GM23338 (cell line): ENCODE measurements around the gene KCNQ1OT1. TPM values are rescaled to one million over a fixed set of nuclear protein-coding genes. Genes with fewer than 3 reads are reported as not detected.

Experiments
- ATAC-seq: fragments of 200-7000 bp; cut with Tn5 transposase; 3 replicates; pipeline ENCODE4 v1.9.1; 2020
- DNase-seq: peaks from one replicate; pipeline ENCODE4 v3.0.0-alpha.2; 2015; ENCODE audit warnings: low spot score
- H2AFZ ChIP-seq: fragments of 200-600 bp; sonication (generic); 2 replicates; pipeline ENCODE4 v1.8.0; 2016; ENCODE audit warnings: antibody characterized with exemption, mild to moderate bottlenecking, moderate library complexity
- H3F3A ChIP-seq: fragments of 200-600 bp; sonication (generic); replicated peaks from 2 replicates; pipeline ENCODE4 v1.8.0; 2017; ENCODE audit warnings: antibody characterized with exemption, mixed run types, low read depth
- H3K27ac ChIP-seq: fragments of 200-600 bp; sonication (generic); 2 replicates; pipeline ENCODE4 v1.6.1; 2016; ENCODE audit warnings: low read depth
- H3K27me3 ChIP-seq: fragments of 200-600 bp; sonication (generic); 2 replicates; pipeline ENCODE4 v1.8.0; 2016; ENCODE audit warnings: mild to moderate bottlenecking, mixed run types, moderate library complexity; ENCODE audit not compliant: insufficient read depth
- H3K36me3 ChIP-seq: fragments of 200-600 bp; sonication (generic); 2 replicates; pipeline ENCODE4 v1.8.0; 2016; ENCODE audit warnings: mild to moderate bottlenecking; ENCODE audit not compliant: insufficient read depth
- H3K4me1 ChIP-seq: fragments of 200-600 bp; sonication (generic); 2 replicates; pipeline ENCODE4 v1.8.0; 2016; ENCODE audit warnings: mild to moderate bottlenecking, moderate library complexity; ENCODE audit not compliant: insufficient read depth
- H3K4me2 ChIP-seq: fragments of 200-600 bp; sonication (generic); 2 replicates; pipeline ENCODE4 v1.7.1; 2017; ENCODE audit warnings: mixed run types
- H3K4me3 ChIP-seq: fragments of 200-600 bp; sonication (generic); 2 replicates; pipeline ENCODE4 v1.6.1; 2016; ENCODE audit warnings: mixed run types
- H3K79me2 ChIP-seq: fragments of 200-600 bp; sonication (generic); replicated peaks from 2 replicates; pipeline ENCODE4 v1.8.0; 2017; ENCODE audit warnings: mild to moderate bottlenecking; ENCODE audit not compliant: insufficient read depth
- H3K9me2 ChIP-seq: fragments of 200-600 bp; sonication (generic); 2 replicates; pipeline ENCODE4 v1.8.0; 2017; ENCODE audit not compliant: insufficient read depth
- H4K20me1 ChIP-seq: fragments of 200-600 bp; sonication (generic); replicated peaks from 2 replicates; pipeline ENCODE4 v1.8.0; 2017; ENCODE audit warnings: mild to moderate bottlenecking; ENCODE audit not compliant: insufficient read depth
- H3K27ac Mint-ChIP-seq: 2 replicates; pipeline ENCODE4 v1.8.0; 2020; ENCODE audit warnings: inconsistent platforms, mild to moderate bottlenecking, moderate library complexity, mixed read lengths
- H3K27me3 Mint-ChIP-seq: 3 replicates; pipeline ENCODE4 v1.8.0; 2022; ENCODE audit warnings: low read depth, mild to moderate bottlenecking, moderate library complexity, mixed read lengths, inconsistent platforms; ENCODE audit not compliant: insufficient read depth, poor library complexity
- H3K36me3 Mint-ChIP-seq: 3 replicates; pipeline ENCODE4 v1.8.0; 2021; ENCODE audit warnings: low read depth, mild to moderate bottlenecking, inconsistent platforms, moderate library complexity, mixed read lengths
- H3K4me1 Mint-ChIP-seq: 3 replicates; pipeline ENCODE4 v1.8.0; 2020; ENCODE audit warnings: mild to moderate bottlenecking, inconsistent platforms, mixed read lengths
- H3K4me3 Mint-ChIP-seq: 3 replicates; pipeline ENCODE4 v1.8.0; 2021; ENCODE audit warnings: moderate library complexity, mild to moderate bottlenecking, inconsistent platforms, mixed read lengths
- H3K9me3 Mint-ChIP-seq: 3 replicates; pipeline ENCODE4 v1.8.0; 2020; ENCODE audit warnings: moderate library complexity, mild to moderate bottlenecking, inconsistent platforms, mixed read lengths
- CREB1 ChIP-seq: fragments of 250-450 bp; sonication (Bioruptor Pico); IDR thresholded peaks from 2 replicates; pipeline ENCODE4 v1.5.0; 2020; ENCODE audit warnings: low read depth, mild to moderate bottlenecking, moderate library complexity
- CTCF ChIP-seq, 2 experiments: fragments of 200-600 bp in 1 of 2; sonication (generic) in 1 of 2; conservative IDR thresholded peaks; 2 replicates each; pipeline versions ENCODE4 v1.5.1 to v1.6.1; 2016 to 2017; ENCODE audit warnings: antibody characterized with exemption in 2 of 2, low read depth in 2 of 2, mild to moderate bottlenecking in 2 of 2, moderate library complexity in 1 of 2
- ETS1 ChIP-seq: IDR thresholded peaks from 2 replicates; pipeline ENCODE4 v1.6.1; 2016; ENCODE audit warnings: antibody characterized with exemption
- EZH2 ChIP-seq: fragments of 200-600 bp; sonication (generic); IDR thresholded peaks from one replicate; pipeline ENCODE4 v1.8.0; 2017; ENCODE audit warnings: antibody characterized with exemption, mild to moderate bottlenecking, low read depth; ENCODE audit not compliant: unreplicated experiment
- EZH2phosphoT487 ChIP-seq: fragments of 200-600 bp; sonication (generic); IDR thresholded peaks from one replicate; pipeline ENCODE4 v1.8.1; 2018; ENCODE audit warnings: antibody characterized with exemption; ENCODE audit not compliant: unreplicated experiment
- JUNB ChIP-seq: IDR thresholded peaks from one replicate; pipeline ENCODE4 v1.6.1; 2016; ENCODE audit warnings: antibody characterized with exemption; ENCODE audit not compliant: unreplicated experiment
- NANOG ChIP-seq: IDR thresholded peaks from 2 replicates; pipeline ENCODE4 v1.6.1; 2016; ENCODE audit warnings: antibody characterized with exemption, borderline replicate concordance
- POLR2AphosphoS5 ChIP-seq: IDR thresholded peaks from 2 replicates; pipeline ENCODE4 v1.6.1; 2016; ENCODE audit warnings: antibody characterized with exemption, low read depth
- STAT1 ChIP-seq: IDR thresholded peaks from one replicate; pipeline ENCODE4 v1.6.1; 2016; ENCODE audit warnings: antibody characterized with exemption; ENCODE audit not compliant: unreplicated experiment
- ZNF114 ChIP-seq: fragments of 250-450 bp; sonication (Bioruptor Pico); IDR thresholded peaks from 2 replicates; pipeline ENCODE4 v1.5.0; 2020; ENCODE audit warnings: mild to moderate bottlenecking, moderate library complexity
- ZNF331 ChIP-seq: fragments of 250-450 bp; sonication (Bioruptor Pico); IDR thresholded peaks from 2 replicates; pipeline ENCODE4 v1.5.0; 2020; ENCODE audit warnings: low read depth, mild to moderate bottlenecking, moderate library complexity
- polyA plus RNA-seq: library from polyadenylated mRNA; unstranded; fragments of >200 nt; fragmentation: Nextera tagmentation; extraction: Ambion mirVana; gene quantifications from 2 replicates; pipeline ENCODE4 v1.2.1, GENCODE V29; 2016
- total RNA-seq: library from RNA; depleted of rRNA; stranded (reverse); fragments of >200 nt; shearing (Covaris generic); gene quantifications from 2 replicates; pipeline ENCODE4 v1.2.3, GENCODE V29; 2014
- TF ChIP-seq, protein P1 (sequence below): IDR thresholded peaks from one replicate; pipeline ENCODE4 v1.6.1; 2018; ENCODE audit warnings: antibody characterized with exemption; ENCODE audit not compliant: unreplicated experiment

The KCNQ1OT1 gene
- total and polyA plus RNA-seq, 2 experiments from 2014 or later, result 1.5 to 4.2 TPM

- Mint-ChIP-seq H3K9me3 (peaks cover 25% of the 10 kb centered on the region; the same call in 2 of the 3 replicates), H3K36me3 (no peaks in the 10 kb centered on the region; the same call in 2 of the 3 replicates), H3K27ac (no peak overlapping the region), H3K4me1 (no peaks in the 10 kb centered on the region), H3K27me3 (peaks cover 88% of the 10 kb centered on the region), H3K4me3 (no peak overlapping the region)
- no peak for DNase-seq
- no peak for ATAC-seq
- Histone ChIP-seq H3K4me1 (no peaks in the 10 kb centered on the region), H3K79me2 (no peaks in the 10 kb centered on the region), H4K20me1 (no peaks in the 10 kb centered on the region), H3K27ac (no peak overlapping the region), H3K36me3 (no peaks in the 10 kb centered on the region), H3K27me3 (peaks cover 100% of the 10 kb centered on the region), H3F3A (no peaks in the 10 kb centered on the region), H2AFZ (no peak overlapping the region), H3K4me3 (no peak overlapping the region), H3K4me2 (no peak overlapping the region), H3K9me2 (no peaks in the 10 kb centered on the region)
- TF ChIP-seq JUNB (no peak), STAT1 (no peak), ZNF114 (no peak), POLR2AphosphoS5 (no peak), CREB1 (CRISPR knock-in tag) (no peak)
Measured at GRCh38 chr11:2609345-2609744, 90.4 kb downstream of the KCNQ1OT1 start.

- no peaks in the 10 kb centered on the region for H3K9me2 ChIP-seq
- no peaks in the 10 kb centered on the region; the same call in 1 of the 3 replicates for H3K4me1 Mint-ChIP-seq
- no peaks in the 10 kb centered on the region for H3K79me2 ChIP-seq
- no peak for ATAC-seq
- no peak overlapping the region for H3K27ac Mint-ChIP-seq
- H3K4me3 Mint-ChIP-seq, result no peak overlapping the region
- no peaks in the 10 kb centered on the region for H3K4me1 ChIP-seq
- no peaks in the 10 kb centered on the region for H4K20me1 ChIP-seq
- H3F3A ChIP-seq, result no peaks in the 10 kb centered on the region
- peaks cover 7% of the 10 kb centered on the region; the same call in 2 of the 3 replicates for H3K36me3 Mint-ChIP-seq
- H3K27me3 ChIP-seq, result peaks cover 100% of the 10 kb centered on the region
- peaks cover 26% of the 10 kb centered on the region for H3K9me3 Mint-ChIP-seq
- H3K36me3 ChIP-seq, result no peaks in the 10 kb centered on the region
- no peak overlapping the region for H3K27ac ChIP-seq
- DNase-seq, result no peak
- H2AFZ ChIP-seq, result no peak overlapping the region
- H3K4me3 ChIP-seq, result no peak overlapping the region
- H3K4me2 ChIP-seq, result no peak overlapping the region
- peaks cover 91% of the 10 kb centered on the region for H3K27me3 Mint-ChIP-seq
- TF ChIP-seq ZNF114 (no peak), NANOG (no peak), JUNB (no peak), CTCF (conservative IDR thresholded peaks at IDR 0.05; ENCODE audit: low read depth in 2 of 2) (no peak), EZH2 (no peak), STAT1 (no peak), CREB1 (CRISPR knock-in tag) (no peak), EZH2phosphoT487 (no peak), ETS1 (no peak), POLR2AphosphoS5 (no peak), ZNF331 (no peak)
- TF ChIP-seq, protein P1, sequence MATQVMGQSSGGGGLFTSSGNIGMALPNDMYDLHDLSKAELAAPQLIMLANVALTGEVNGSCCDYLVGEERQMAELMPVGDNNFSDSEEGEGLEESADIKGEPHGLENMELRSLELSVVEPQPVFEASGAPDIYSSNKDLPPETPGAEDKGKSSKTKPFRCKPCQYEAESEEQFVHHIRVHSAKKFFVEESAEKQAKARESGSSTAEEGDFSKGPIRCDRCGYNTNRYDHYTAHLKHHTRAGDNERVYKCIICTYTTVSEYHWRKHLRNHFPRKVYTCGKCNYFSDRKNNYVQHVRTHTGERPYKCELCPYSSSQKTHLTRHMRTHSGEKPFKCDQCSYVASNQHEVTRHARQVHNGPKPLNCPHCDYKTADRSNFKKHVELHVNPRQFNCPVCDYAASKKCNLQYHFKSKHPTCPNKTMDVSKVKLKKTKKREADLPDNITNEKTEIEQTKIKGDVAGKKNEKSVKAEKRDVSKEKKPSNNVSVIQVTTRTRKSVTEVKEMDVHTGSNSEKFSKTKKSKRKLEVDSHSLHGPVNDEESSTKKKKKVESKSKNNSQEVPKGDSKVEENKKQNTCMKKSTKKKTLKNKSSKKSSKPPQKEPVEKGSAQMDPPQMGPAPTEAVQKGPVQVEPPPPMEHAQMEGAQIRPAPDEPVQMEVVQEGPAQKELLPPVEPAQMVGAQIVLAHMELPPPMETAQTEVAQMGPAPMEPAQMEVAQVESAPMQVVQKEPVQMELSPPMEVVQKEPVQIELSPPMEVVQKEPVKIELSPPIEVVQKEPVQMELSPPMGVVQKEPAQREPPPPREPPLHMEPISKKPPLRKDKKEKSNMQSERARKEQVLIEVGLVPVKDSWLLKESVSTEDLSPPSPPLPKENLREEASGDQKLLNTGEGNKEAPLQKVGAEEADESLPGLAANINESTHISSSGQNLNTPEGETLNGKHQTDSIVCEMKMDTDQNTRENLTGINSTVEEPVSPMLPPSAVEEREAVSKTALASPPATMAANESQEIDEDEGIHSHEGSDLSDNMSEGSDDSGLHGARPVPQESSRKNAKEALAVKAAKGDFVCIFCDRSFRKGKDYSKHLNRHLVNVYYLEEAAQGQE, result no peak
Measured at GRCh38 chr11:2599561-2600189, 100.1 kb downstream of the KCNQ1OT1 start.
